Fibroblast of mammary gland (primary cell): ENCODE measurements around the gene PPCDC.

Experiments
- DNase-seq: peaks from one replicate; pipeline ENCODE4 v3.0.0-alpha.2; 2010; ENCODE audit warnings: low read depth
- H3K4me3 ChIP-seq: 2 replicates; pipeline ENCODE4 v1.5.1; 2011; ENCODE audit warnings: low read depth, mild to moderate bottlenecking, low read length, moderate library complexity; ENCODE audit not compliant: control insufficient read depth
- TF ChIP-seq, protein P1 (sequence below): conservative IDR thresholded peaks from 2 replicates; pipeline ENCODE4 v1.5.1; 2011; ENCODE audit warnings: low read depth, low read length, inconsistent platforms; ENCODE audit not compliant: control insufficient read depth, insufficient read depth

The PPCDC gene

GRCh38 chr15:75059607-75060006 is 36.2 kb downstream of the PPCDC start:
- TF ChIP-seq, protein P1, sequence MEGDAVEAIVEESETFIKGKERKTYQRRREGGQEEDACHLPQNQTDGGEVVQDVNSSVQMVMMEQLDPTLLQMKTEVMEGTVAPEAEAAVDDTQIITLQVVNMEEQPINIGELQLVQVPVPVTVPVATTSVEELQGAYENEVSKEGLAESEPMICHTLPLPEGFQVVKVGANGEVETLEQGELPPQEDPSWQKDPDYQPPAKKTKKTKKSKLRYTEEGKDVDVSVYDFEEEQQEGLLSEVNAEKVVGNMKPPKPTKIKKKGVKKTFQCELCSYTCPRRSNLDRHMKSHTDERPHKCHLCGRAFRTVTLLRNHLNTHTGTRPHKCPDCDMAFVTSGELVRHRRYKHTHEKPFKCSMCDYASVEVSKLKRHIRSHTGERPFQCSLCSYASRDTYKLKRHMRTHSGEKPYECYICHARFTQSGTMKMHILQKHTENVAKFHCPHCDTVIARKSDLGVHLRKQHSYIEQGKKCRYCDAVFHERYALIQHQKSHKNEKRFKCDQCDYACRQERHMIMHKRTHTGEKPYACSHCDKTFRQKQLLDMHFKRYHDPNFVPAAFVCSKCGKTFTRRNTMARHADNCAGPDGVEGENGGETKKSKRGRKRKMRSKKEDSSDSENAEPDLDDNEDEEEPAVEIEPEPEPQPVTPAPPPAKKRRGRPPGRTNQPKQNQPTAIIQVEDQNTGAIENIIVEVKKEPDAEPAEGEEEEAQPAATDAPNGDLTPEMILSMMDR: no peak
- no peak for DNase-seq
- no peak overlapping the region for H3K4me3 ChIP-seq

DNA sequence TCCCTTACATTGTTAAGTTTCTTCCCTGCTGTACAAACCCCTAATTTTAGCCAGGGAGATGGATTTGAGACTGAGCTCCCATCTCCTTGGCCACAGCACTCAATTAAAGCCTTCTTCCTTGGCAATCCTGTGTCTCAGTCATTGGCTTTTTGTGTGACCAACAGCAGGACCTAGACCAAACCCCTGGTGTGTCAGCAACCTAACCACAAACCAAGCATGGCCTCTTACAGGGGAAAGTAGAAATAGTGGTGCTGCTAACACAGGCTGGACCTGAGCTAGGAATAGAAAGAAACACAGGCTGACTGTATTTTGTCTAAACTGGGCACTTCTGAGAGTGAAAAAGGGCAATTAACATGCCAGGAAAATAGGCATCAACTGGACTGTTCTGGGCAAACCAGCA is 37.9 kb downstream of the PPCDC start:
- peak; percentile 55 for DNase-seq
- no peak overlapping the region for H3K4me3 ChIP-seq
- TF ChIP-seq, protein P1: no peak

DNA sequence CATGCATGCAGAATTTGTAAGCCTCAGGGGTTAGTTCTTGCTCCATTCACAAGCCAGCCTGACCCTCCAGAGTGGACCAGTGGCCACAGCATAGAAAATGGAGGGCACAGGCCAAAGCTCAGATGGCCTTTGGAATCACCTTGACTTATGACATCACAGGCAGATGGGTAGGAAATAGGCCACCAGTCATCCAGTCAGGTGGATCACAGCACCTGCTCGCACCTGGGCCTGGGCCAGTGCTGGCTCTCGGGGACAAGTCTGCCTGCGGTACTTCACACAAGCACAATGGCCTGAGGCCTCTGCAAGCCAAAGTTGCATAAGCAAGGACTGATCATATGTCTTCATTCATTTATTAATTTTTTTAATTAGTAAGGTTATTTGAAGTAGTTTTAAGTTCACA is 39.3 kb downstream of the PPCDC start:
- TF ChIP-seq, protein P1: no peak
- no peak overlapping the region for H3K4me3 ChIP-seq
- DNase-seq: no peak

GRCh38 chr15:75063338-75063737 is 39.9 kb downstream of the PPCDC start:
- no peak overlapping the region for H3K4me3 ChIP-seq
- TF ChIP-seq, protein P1: no peak
- DNase-seq: peak; percentile 82

GRCh38 chr15:75063889-75064288 is 40.5 kb downstream of the PPCDC start:
- H3K4me3 ChIP-seq: no peak overlapping the region

GRCh38 chr15:75064846-75065245 is 41.5 kb downstream of the PPCDC start:
- TF ChIP-seq, protein P1: no peak
- no peak overlapping the region for H3K4me3 ChIP-seq
- no peak for DNase-seq

More at GRCh38 chr15:75063889-75064288, 40.5 kb downstream of the PPCDC start:
- no peak for DNase-seq
- TF ChIP-seq, protein P1: no peak

DNA sequence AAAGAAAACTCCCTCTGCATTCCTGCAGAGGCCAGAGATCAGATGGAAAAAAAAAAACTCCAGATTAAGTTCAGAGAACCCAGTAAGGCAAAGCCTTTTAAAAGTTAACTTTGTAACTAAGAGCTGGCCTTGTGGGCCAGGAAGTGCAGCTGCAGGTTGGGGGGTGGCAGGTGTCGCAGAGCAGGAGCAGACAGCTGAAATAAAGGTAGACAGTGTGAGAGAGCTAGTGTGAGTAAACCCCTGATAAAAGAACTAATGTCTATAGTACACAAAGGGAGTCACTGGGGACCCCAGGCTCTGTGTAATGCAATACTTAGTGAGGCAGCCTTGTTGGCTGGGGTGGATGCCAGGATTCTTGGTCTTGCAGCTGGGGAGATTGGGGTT is 42.1 kb downstream of the PPCDC start:
- H3K4me3 ChIP-seq: no peak overlapping the region
- TF ChIP-seq, protein P1: no peak
- peak; percentile 42 for DNase-seq
